GM15510 (cell line): ENCODE data around the gene SYT1.

Experiments used
- POLR2A ChIP-seq: IDR thresholded peaks from 3 replicates; pipeline ENCODE4 v1.6.1; 2011; ENCODE audit warnings: borderline replicate concordance; ENCODE audit not compliant: insufficient read length; ENCODE audit errors: extremely low read depth

SYT1 gene

GRCh38 chr12:79057540-79057939, 193.0 kb downstream of the SYT1 start:
- no peak for TF ChIP-seq POLR2A

DNA sequence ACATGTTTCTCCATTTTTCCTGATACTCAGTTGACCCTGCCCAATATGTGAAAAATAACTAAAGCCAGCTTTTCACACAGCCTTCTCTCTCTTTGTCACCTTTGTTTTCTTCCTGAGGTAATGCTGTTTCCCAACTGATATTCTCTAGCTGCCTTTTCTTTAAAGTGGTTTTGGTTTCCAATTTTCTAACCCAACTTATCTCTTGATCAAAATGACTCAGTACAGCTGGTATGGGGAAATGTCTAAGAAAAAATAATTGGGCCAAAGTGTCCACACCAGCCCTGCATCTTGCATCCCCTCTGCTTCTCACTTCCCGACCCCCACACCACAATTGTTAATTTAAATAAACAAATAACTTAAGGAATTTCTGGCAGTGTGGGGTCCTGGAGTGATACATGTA, 193.8 kb downstream of the SYT1 start:
- no peak for TF ChIP-seq POLR2A

GRCh38 chr12:79059557-79059956, 195.0 kb downstream of the SYT1 start:
- TF ChIP-seq POLR2A = no peak

- TF ChIP-seq POLR2A = no peak
Observed at GRCh38 chr12:79063258-79063657, 198.7 kb downstream of the SYT1 start.

DNA sequence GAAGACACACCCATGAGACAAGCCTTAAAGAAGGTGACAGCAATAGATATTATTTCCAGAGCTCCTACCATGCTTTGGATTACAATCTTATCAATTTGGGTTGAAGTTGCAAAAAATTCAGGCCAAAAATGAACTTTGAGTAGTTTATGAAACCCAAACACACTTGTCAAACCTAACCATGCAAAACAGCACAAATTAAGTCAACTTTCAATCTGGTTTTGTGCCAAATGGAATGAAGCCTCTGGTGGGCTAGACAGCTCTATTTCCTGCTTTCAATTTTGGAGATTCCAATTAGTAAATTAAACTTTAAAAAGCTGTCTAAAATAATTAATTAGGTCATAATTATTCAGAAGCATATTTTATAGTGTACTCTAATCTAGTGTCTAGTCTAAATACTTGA, 203.4 kb downstream of the SYT1 start:
- TF ChIP-seq POLR2A = no peak

DNA sequence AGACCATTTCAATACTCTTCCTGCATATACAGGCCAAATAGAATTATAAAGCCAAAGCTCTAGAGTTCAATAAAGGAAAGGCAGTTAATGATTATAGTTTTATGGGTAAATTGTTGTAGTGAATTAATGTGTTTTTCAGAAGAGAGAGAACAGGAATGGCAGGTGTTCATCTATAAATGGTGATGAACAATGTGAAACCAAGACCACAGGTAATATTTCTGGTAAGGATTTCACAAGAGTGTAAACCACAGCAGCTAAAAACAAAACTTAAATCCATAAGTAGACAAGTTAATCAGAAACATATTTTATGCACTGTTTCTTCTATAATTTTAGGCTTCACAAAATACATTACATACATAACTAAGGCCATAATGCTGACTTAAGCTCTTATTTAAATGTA, 204.4 kb downstream of the SYT1 start:
- no peak for TF ChIP-seq POLR2A

GRCh38 chr12:79071498-79071897, 206.9 kb downstream of the SYT1 start:
- no peak for TF ChIP-seq POLR2A

DNA sequence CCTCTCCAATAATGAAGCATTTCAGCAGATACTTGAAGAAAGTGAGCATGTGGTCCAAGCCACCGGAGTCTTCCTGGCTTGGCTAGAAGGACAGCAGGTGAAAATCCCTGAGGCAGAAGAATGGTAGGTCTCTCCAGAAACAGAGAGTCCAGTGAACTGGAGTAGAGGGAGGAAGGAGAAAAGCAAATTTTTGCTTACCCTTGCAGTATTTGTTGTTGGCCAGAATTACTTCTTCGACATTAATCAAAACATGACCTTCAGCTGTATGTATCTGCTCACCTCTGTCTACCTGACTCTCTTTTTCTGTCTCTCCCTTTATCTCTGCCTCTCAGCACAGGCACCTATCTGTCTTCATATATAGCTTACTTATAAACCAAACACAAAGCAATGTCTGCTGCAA, 208.9 kb downstream of the SYT1 start:
- no peak for TF ChIP-seq POLR2A

DNA sequence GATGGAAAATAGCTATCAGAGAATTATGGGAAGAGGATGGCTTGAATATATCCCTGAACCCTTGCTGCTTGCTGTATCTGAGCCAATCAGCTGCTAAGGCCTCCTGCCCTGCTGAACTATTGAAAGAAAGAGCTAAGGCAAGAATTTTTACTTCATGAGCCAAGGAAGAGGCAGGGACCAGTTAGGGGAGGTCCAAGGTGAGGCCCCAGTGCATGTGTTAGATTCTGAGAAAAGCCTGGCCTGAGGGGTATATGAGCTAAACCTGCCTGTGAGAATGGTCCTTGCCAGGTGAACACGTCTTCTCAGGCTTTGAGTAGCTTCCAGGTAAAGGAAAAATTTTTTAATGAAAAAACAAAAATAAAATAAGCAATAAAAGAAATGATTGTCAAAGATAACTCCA, 218.0 kb downstream of the SYT1 start:
- TF ChIP-seq POLR2A = no peak

GRCh38 chr12:79083181-79083580, 218.6 kb downstream of the SYT1 start:
- no peak for TF ChIP-seq POLR2A

- TF ChIP-seq POLR2A = no peak
Observed at GRCh38 chr12:79085106-79085682, 220.6 kb downstream of the SYT1 start.

- no peak for TF ChIP-seq POLR2A
Observed at GRCh38 chr12:79086541-79087296, 222.1 kb downstream of the SYT1 start.

- TF ChIP-seq POLR2A = no peak
Observed at GRCh38 chr12:79098530-79098929, 234.0 kb downstream of the SYT1 start.

GRCh38 chr12:79108962-79109361, 244.4 kb downstream of the SYT1 start:
- TF ChIP-seq POLR2A = no peak

GRCh38 chr12:79114896-79115295, 250.3 kb downstream of the SYT1 start:
- TF ChIP-seq POLR2A = no peak

- TF ChIP-seq POLR2A = no peak
Observed at GRCh38 chr12:79115743-79116142, 251.2 kb downstream of the SYT1 start.
